ENCODE data around the gene UGT1A7. TPM values are rescaled to one million over a fixed set of nuclear protein-coding genes. Genes with fewer than 3 reads are reported as not detected.

UGT1A7 gene
- polyA plus RNA-seq, 1 donor from 2014 or later = not detected

GRCh38 chr2:233772153-233772552 lies 90.5 kb downstream of the UGT1A7 start:
- no peak overlapping the region for H3K9ac ChIP-seq (ENCODE audit: low read length)
- H3K9me3 ChIP-seq (ENCODE audit: low read length) = peaks cover 3% of the 10 kb centered on the region
- no peaks in the 10 kb centered on the region for H4K20me1 ChIP-seq (ENCODE audit: insufficient read depth)
- no peaks in the 10 kb centered on the region for H3K27me3 ChIP-seq (ENCODE audit: insufficient read depth, low read depth, low read length)
- H3K4me3 ChIP-seq (ENCODE audit: low read length) = no peak overlapping the region
- no peak overlapping the region for H3K27ac ChIP-seq (ENCODE audit: low read length)
- no peak overlapping the region for H2AFZ ChIP-seq (ENCODE audit: low read depth, low read length)
- H3K36me3 ChIP-seq (ENCODE audit: insufficient read depth, low read length) = no peaks in the 10 kb centered on the region
- H3K4me2 ChIP-seq (ENCODE audit: low read length) = no peak overlapping the region
- no peaks in the 10 kb centered on the region for H3K79me2 ChIP-seq (replicated peaks; ENCODE audit: insufficient read depth, low read length)
- TF ChIP-seq SMC3 (conservative IDR thresholded peaks at IDR 0.05; ENCODE audit: poor library complexity) = no peak
- TF ChIP-seq POLR2AphosphoS5 (IDR thresholded peaks at IDR 0.05) = no peak
- TF ChIP-seq RAD21 (conservative IDR thresholded peaks at IDR 0.05) = no peak
- no peak for TF ChIP-seq EP300 (conservative IDR thresholded peaks at IDR 0.05; ENCODE audit: poor library complexity, severe bottlenecking)
- no peak for TF ChIP-seq EZH2 (IDR thresholded peaks at IDR 0.05; ENCODE audit: borderline replicate concordance, insufficient read depth, low read length, poor library complexity, severe bottlenecking)
- TF ChIP-seq CTCF (IDR thresholded peaks at IDR 0.05; ENCODE audit: poor library complexity, severe bottlenecking) = no peak
- TF ChIP-seq MXI1 (conservative IDR thresholded peaks at IDR 0.05; ENCODE audit: poor library complexity, severe bottlenecking) = no peak
- H3K9me2 ChIP-seq (ENCODE audit: insufficient read depth, low read length) = no peaks in the 10 kb centered on the region
- no peaks in the 10 kb centered on the region for H3F3A ChIP-seq (ENCODE audit: insufficient read depth, low read length, poor library complexity, severe bottlenecking)

- TF ChIP-seq MXI1 (conservative IDR thresholded peaks at IDR 0.05; ENCODE audit: poor library complexity, severe bottlenecking) (no peak), RAD21 (conservative IDR thresholded peaks at IDR 0.05) (no peak), TAF1 (IDR thresholded peaks at IDR 0.05; ENCODE audit: low read depth) (no peak), EZH2 (IDR thresholded peaks at IDR 0.05; ENCODE audit: borderline replicate concordance, insufficient read depth, low read length, poor library complexity, severe bottlenecking) (no peak), EP300 (conservative IDR thresholded peaks at IDR 0.05; ENCODE audit: poor library complexity, severe bottlenecking) (no peak), SMC3 (conservative IDR thresholded peaks at IDR 0.05; ENCODE audit: poor library complexity) (no peak), POLR2AphosphoS5 (IDR thresholded peaks at IDR 0.05) (no peak), CTCF (IDR thresholded peaks at IDR 0.05; ENCODE audit: poor library complexity, severe bottlenecking) (no peak), REST (IDR thresholded peaks at IDR 0.05; ENCODE audit: borderline replicate concordance) (no peak)
- H3F3A ChIP-seq (ENCODE audit: insufficient read depth, low read length, poor library complexity, severe bottlenecking) = no peaks in the 10 kb centered on the region
- H3K27me3 ChIP-seq (ENCODE audit: insufficient read depth, low read depth, low read length) = no peaks in the 10 kb centered on the region
- H4K20me1 ChIP-seq (ENCODE audit: insufficient read depth) = no peaks in the 10 kb centered on the region
- H3K9me3 ChIP-seq (ENCODE audit: low read length) = peaks cover 3% of the 10 kb centered on the region
- no peak overlapping the region for H3K9ac ChIP-seq (ENCODE audit: low read length)
- H3K79me2 ChIP-seq (replicated peaks; ENCODE audit: insufficient read depth, low read length) = no peaks in the 10 kb centered on the region
- H2AFZ ChIP-seq (ENCODE audit: low read depth, low read length) = no peak overlapping the region
- no peaks in the 10 kb centered on the region for H3K9me2 ChIP-seq (ENCODE audit: insufficient read depth, low read length)
- no peak overlapping the region for H3K27ac ChIP-seq (ENCODE audit: low read length)
- no peaks in the 10 kb centered on the region for H3K36me3 ChIP-seq (ENCODE audit: insufficient read depth, low read length)
- no peak overlapping the region for H3K4me2 ChIP-seq (ENCODE audit: low read length)
- no peak overlapping the region for H3K4me3 ChIP-seq (ENCODE audit: low read length)
Measured at GRCh38 chr2:233772583-233772982, 90.9 kb downstream of the UGT1A7 start.
